HL-60 (cell line): ENCODE measurements around the gene KLHL26.

Experiments used
- POLR2AphosphoS5 ChIP-seq: IDR thresholded peaks from 2 replicates; pipeline ENCODE4 v1.6.1; 2012; ENCODE audit warnings: low read depth
- TF ChIP-seq, protein P1 (sequence below): IDR thresholded peaks from one replicate; pipeline ENCODE4 v1.5.1; 2011; ENCODE audit warnings: low read length, control low read depth, inconsistent platforms; ENCODE audit not compliant: insufficient read depth
- TF ChIP-seq, protein P2 (sequence below): IDR thresholded peaks from 2 replicates; pipeline ENCODE4 v1.6.1; 2012; ENCODE audit warnings: low read depth; ENCODE audit not compliant: insufficient replicate concordance

- no peak for TF ChIP-seq POLR2AphosphoS5
- TF ChIP-seq, protein P1, sequence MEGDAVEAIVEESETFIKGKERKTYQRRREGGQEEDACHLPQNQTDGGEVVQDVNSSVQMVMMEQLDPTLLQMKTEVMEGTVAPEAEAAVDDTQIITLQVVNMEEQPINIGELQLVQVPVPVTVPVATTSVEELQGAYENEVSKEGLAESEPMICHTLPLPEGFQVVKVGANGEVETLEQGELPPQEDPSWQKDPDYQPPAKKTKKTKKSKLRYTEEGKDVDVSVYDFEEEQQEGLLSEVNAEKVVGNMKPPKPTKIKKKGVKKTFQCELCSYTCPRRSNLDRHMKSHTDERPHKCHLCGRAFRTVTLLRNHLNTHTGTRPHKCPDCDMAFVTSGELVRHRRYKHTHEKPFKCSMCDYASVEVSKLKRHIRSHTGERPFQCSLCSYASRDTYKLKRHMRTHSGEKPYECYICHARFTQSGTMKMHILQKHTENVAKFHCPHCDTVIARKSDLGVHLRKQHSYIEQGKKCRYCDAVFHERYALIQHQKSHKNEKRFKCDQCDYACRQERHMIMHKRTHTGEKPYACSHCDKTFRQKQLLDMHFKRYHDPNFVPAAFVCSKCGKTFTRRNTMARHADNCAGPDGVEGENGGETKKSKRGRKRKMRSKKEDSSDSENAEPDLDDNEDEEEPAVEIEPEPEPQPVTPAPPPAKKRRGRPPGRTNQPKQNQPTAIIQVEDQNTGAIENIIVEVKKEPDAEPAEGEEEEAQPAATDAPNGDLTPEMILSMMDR, result no peak
- TF ChIP-seq, protein P2, sequence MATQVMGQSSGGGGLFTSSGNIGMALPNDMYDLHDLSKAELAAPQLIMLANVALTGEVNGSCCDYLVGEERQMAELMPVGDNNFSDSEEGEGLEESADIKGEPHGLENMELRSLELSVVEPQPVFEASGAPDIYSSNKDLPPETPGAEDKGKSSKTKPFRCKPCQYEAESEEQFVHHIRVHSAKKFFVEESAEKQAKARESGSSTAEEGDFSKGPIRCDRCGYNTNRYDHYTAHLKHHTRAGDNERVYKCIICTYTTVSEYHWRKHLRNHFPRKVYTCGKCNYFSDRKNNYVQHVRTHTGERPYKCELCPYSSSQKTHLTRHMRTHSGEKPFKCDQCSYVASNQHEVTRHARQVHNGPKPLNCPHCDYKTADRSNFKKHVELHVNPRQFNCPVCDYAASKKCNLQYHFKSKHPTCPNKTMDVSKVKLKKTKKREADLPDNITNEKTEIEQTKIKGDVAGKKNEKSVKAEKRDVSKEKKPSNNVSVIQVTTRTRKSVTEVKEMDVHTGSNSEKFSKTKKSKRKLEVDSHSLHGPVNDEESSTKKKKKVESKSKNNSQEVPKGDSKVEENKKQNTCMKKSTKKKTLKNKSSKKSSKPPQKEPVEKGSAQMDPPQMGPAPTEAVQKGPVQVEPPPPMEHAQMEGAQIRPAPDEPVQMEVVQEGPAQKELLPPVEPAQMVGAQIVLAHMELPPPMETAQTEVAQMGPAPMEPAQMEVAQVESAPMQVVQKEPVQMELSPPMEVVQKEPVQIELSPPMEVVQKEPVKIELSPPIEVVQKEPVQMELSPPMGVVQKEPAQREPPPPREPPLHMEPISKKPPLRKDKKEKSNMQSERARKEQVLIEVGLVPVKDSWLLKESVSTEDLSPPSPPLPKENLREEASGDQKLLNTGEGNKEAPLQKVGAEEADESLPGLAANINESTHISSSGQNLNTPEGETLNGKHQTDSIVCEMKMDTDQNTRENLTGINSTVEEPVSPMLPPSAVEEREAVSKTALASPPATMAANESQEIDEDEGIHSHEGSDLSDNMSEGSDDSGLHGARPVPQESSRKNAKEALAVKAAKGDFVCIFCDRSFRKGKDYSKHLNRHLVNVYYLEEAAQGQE, result no peak
Observed at GRCh38 chr19:18708452-18709231, 71.8 kb downstream of the KLHL26 start.
